Body of pancreas (tissue), 4 donors: ENCODE data around the gene DUSP6. TPM values are rescaled to one million over a fixed set of nuclear protein-coding genes. Genes with fewer than 3 reads are reported as not detected.

Experiments
- ATAC-seq: fragments of 150-250 bp; one replicate; pipeline ENCODE4 v1.9.1; 2016
- DNase-seq, 4 donors: peaks; one replicate each; pipeline ENCODE4 v3.0.0-alpha.2; 2019
- H3K27ac ChIP-seq, 4 donors: fragments of 200-600 bp; sonication (generic); 1 replicate in 3 of 4; 2 replicates in 1 of 4; pipeline versions ENCODE4 v1.5.1 to v1.6.1; 2016 to 2019; ENCODE audit warnings: mild to moderate bottlenecking in 1 of 4, mixed read lengths in 1 of 4, moderate library complexity in 1 of 4
- H3K27me3 ChIP-seq, 2 donors: fragments of 200-600 bp; sonication (generic); one replicate each; pipeline ENCODE4 v1.6.0; 2016; ENCODE audit warnings: mild to moderate bottlenecking in 1 of 2
- H3K36me3 ChIP-seq, 2 donors: fragments of 200-600 bp; sonication (generic); replicated peaks in 1 of 2; 2 replicates each; pipeline ENCODE4 v1.5.1; 2016; ENCODE audit warnings: low read depth in 2 of 2; ENCODE audit not compliant: insufficient read depth in 1 of 2
- H3K4me1 ChIP-seq: fragments of 200-600 bp; sonication (generic); one replicate; pipeline ENCODE4 v1.6.0; 2016
- H3K4me3 ChIP-seq, 2 donors: fragments of 200-600 bp; sonication (generic); 1 replicate in 1 of 2; 2 replicates in 1 of 2; pipeline ENCODE4 v1.5.1; 2016 to 2019
- H3K9me3 ChIP-seq, 3 donors: fragments of 200-600 bp; sonication (generic); 1 replicate in 2 of 3; 2 replicates in 1 of 3; pipeline ENCODE4 v1.5.1; 2016
- POLR2A ChIP-seq, 3 donors: fragments of 450-650 bp; IDR thresholded peaks; one replicate each; pipeline ENCODE4 v1.6.1; 2016; ENCODE audit warnings: antibody characterized with exemption in 3 of 3, mild to moderate bottlenecking in 2 of 3
- WGBS, 2 donors: methylation state at CpG; one replicate each; pipeline ENCODE4 v1.1.5; 2017; 5-methylcytosine and 5-hydroxymethylcytosine counted together
- intact Hi-C: fragments of 100-400 bp; cut with DNase I; formaldehyde crosslinking; loops from one replicate; pipeline ENCODE4 v1.15.1; 2023
- total RNA-seq, 2 donors: library from RNA; depleted of rRNA; stranded (reverse); fragments of >200 nt; gene quantifications; one replicate each; pipeline ENCODE4 v1.1.0, GENCODE V29; 2016
- TF ChIP-seq, protein P1 (sequence below), 7 experiments: fragments of 450-650 bp in 4 of 7; fragments of 200-600 bp in 3 of 7; sonication (generic) in 3 of 7; IDR thresholded peaks; one replicate each; pipeline ENCODE4 v1.5.1; 2016 to 2019; ENCODE audit warnings: antibody characterized with exemption in 7 of 7

DUSP6 gene
- total RNA-seq, 2 donors from 2014 or later, result 21.3 to 49.8 TPM

- no peak for DNase-seq
- peak overlapping the region in 3 of 4 donors; percentile 2 to 100 (median 99) for H3K27ac ChIP-seq
- no peaks in the 10 kb centered on the region for H3K9me3 ChIP-seq
- H3K36me3 ChIP-seq, result no peaks in the 10 kb centered on the region
- intact Hi-C loops, result no loop called here
- H3K27me3 ChIP-seq, result no peaks in the 10 kb centered on the region
- H3K4me1 ChIP-seq, result peaks cover 54% of the 10 kb centered on the region
- no peak for TF ChIP-seq POLR2A (IDR thresholded peaks at IDR 0.05)
- TF ChIP-seq, protein P1, sequence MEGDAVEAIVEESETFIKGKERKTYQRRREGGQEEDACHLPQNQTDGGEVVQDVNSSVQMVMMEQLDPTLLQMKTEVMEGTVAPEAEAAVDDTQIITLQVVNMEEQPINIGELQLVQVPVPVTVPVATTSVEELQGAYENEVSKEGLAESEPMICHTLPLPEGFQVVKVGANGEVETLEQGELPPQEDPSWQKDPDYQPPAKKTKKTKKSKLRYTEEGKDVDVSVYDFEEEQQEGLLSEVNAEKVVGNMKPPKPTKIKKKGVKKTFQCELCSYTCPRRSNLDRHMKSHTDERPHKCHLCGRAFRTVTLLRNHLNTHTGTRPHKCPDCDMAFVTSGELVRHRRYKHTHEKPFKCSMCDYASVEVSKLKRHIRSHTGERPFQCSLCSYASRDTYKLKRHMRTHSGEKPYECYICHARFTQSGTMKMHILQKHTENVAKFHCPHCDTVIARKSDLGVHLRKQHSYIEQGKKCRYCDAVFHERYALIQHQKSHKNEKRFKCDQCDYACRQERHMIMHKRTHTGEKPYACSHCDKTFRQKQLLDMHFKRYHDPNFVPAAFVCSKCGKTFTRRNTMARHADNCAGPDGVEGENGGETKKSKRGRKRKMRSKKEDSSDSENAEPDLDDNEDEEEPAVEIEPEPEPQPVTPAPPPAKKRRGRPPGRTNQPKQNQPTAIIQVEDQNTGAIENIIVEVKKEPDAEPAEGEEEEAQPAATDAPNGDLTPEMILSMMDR (IDR thresholded peaks at IDR 0.05), result no peak
- H3K4me3 ChIP-seq, result no peak overlapping the region
- WGBS, 2 donors, result 74 to 76% methylated on average over 8 to 10 of the region's 10 CpGs
- ATAC-seq, result no peak
Measured at GRCh38 chr12:89348894-89349699, 3.2 kb downstream of the DUSP6 start.

DNA sequence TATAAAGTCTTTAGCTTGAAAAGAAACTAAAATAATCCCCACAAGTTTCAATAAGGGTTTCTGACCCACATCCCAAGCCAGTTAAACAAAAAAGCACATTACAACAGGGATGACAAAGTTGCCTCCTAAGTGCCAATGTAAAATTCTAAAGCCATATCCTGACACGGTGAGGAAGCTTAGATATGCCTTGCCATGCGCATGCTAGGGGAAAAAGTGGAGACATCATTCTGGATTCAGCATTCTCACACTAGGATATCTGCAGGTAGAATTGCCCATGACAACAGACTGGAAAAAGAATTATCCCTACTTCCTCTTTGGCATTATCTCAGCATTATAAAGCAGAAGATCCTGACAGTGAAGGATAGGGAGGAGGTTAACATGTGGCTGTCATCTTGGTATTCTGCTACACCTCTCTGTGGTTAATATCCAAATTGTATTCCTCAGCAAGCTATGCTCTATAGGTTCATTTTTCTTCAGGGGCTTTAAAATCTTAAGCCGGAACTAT is 4.9 kb downstream of the DUSP6 start:
- ATAC-seq (no peak), DNase-seq (no peak)
- intact Hi-C loops, result no loop called here
- Histone ChIP-seq H3K4me3 (no peak overlapping the region), H3K9me3 (no peaks in the 10 kb centered on the region), H3K36me3 (no peaks in the 10 kb centered on the region), H3K4me1 (peaks cover 65% of the 10 kb centered on the region), H3K27ac (peak overlapping the region in 3 of 4 donors; percentile 9 to 72 (median 15)), H3K27me3 (no peaks in the 10 kb centered on the region)
- TF ChIP-seq POLR2A (IDR thresholded peaks at IDR 0.05), result no peak
- TF ChIP-seq, protein P1 (IDR thresholded peaks at IDR 0.05), result no peak
- 87 to 93% methylated on average over 3 of the region's 3 CpGs for WGBS, 2 donors

- ATAC-seq, result no peak
- intact Hi-C loops, result no loop called here
- DNase-seq, result peak in 3 of 4 donors; percentile 29 to 42 (median 29)
- H3K27ac ChIP-seq, result peak overlapping the region in 3 of 4 donors; percentile 48 to 72 (median 55)
- WGBS, 2 donors, result 54 to 68% methylated on average over 8 of the region's 8 CpGs
- peaks cover 65% of the 10 kb centered on the region for H3K4me1 ChIP-seq
- TF ChIP-seq, protein P1 (IDR thresholded peaks at IDR 0.05), result no peak
- TF ChIP-seq POLR2A (IDR thresholded peaks at IDR 0.05), result no peak
- no peaks in the 10 kb centered on the region for H3K36me3 ChIP-seq
- no peak overlapping the region for H3K4me3 ChIP-seq
- no peaks in the 10 kb centered on the region for H3K27me3 ChIP-seq
- H3K9me3 ChIP-seq, result no peaks in the 10 kb centered on the region
Measured at GRCh38 chr12:89346741-89347324, 5.5 kb downstream of the DUSP6 start.

GRCh38 chr12:89345830-89346740 is 6.2 kb downstream of the DUSP6 start:
- peak; percentile 47 to 77 (median 68) for DNase-seq
- Histone ChIP-seq H3K4me1 (peaks cover 65% of the 10 kb centered on the region), H3K36me3 (no peaks in the 10 kb centered on the region), H3K27ac (peak overlapping the region; percentile 23 to 72 (median 52)), H3K4me3 (no peak overlapping the region), H3K27me3 (no peaks in the 10 kb centered on the region), H3K9me3 (no peaks in the 10 kb centered on the region)
- WGBS, 2 donors, result 20 to 46% methylated on average over 10 of the region's 10 CpGs
- intact Hi-C loops, result no loop called here
- TF ChIP-seq POLR2A (IDR thresholded peaks at IDR 0.05), result peak in 1 of 3 donors; percentile 8
- TF ChIP-seq, protein P1 (IDR thresholded peaks at IDR 0.05), result no peak
- ATAC-seq, result peak; percentile 40
